IMR-90 (cell line): Measurements from ENCODE around the gene ARHGEF6. TPM values are rescaled to one million over a fixed set of nuclear protein-coding genes. Genes with fewer than 3 reads are reported as not detected.

Source experiments
- ATAC-seq: fragments of 200-7000 bp; cut with Tn5 transposase; 2 replicates; pipeline ENCODE4 v1.9.1; 2020; ENCODE audit warnings: low read depth, mild to moderate bottlenecking, moderate library complexity
- BruUV-seq: library from RNA; stranded (reverse); fragments of 400-500 nt; replicated peaks from 2 replicates; lab custom pipeline; 2021; lab: Mats Ljungman, UMichigan
- CTCF ChIA-PET: fragments of 300-600 bp; formaldehyde crosslinking; extraction: SDS; loops from one replicate; lab custom pipeline; 2021; ENCODE audit warnings: antibody characterized with exemption; lab: Yijun Ruan, JAX
- POLR2A ChIA-PET: fragments of 300-600 bp; sonication (Branson Sonifier 250); formaldehyde crosslinking; loops from one replicate; lab custom pipeline; 2022; ENCODE audit warnings: antibody characterized with exemption; ENCODE audit not compliant: unreplicated experiment; lab: Charles Lee
- DNase-seq: peaks from one replicate; pipeline ENCODE4 v3.0.0; 2013
- H2AFZ ChIP-seq: replicated peaks from 2 replicates; pipeline ENCODE3; 2013; ENCODE audit warnings: low read length, mild to moderate bottlenecking; ENCODE audit not compliant: poor library complexity
- H2AK5ac ChIP-seq: 2 replicates; pipeline ENCODE4 v1.6.1; 2013; ENCODE audit warnings: low read depth, low read length, inconsistent platforms
- H2AK9ac ChIP-seq: replicated peaks from 2 replicates; pipeline ENCODE3; 2013; ENCODE audit warnings: mild to moderate bottlenecking, low read depth, low read length, moderate library complexity; ENCODE audit not compliant: poor library complexity
- H2BK120ac ChIP-seq: 2 replicates; pipeline ENCODE4 v1.6.1; 2013; ENCODE audit warnings: low read depth, low read length, inconsistent platforms
- H2BK15ac ChIP-seq: 3 replicates; pipeline ENCODE4 v1.6.1; 2013; ENCODE audit warnings: low read depth, low read length, inconsistent platforms
- H2BK20ac ChIP-seq: 2 replicates; pipeline ENCODE4 v1.6.1; 2013; ENCODE audit warnings: low read depth, mild to moderate bottlenecking, inconsistent platforms, low read length, moderate library complexity
- H2BK5ac ChIP-seq: 2 replicates; pipeline ENCODE4 v1.6.1; 2013; ENCODE audit warnings: mild to moderate bottlenecking, low read depth, low read length, inconsistent platforms; ENCODE audit not compliant: poor library complexity, severe bottlenecking
- H3K14ac ChIP-seq: replicated peaks from 2 replicates; pipeline ENCODE4 v1.6.1; 2013; ENCODE audit warnings: low read depth, low read length, inconsistent platforms
- H3K18ac ChIP-seq: 2 replicates; pipeline ENCODE4 v1.6.1; 2013; ENCODE audit warnings: low read depth, low read length, control low read depth
- H3K23ac ChIP-seq: 2 replicates; pipeline ENCODE4 v1.6.1; 2013; ENCODE audit warnings: low read depth, low read length, inconsistent platforms
- H3K27ac ChIP-seq: 2 replicates; pipeline ENCODE4 v1.5.1; 2013; ENCODE audit warnings: mild to moderate bottlenecking, control low read depth, low read length; ENCODE audit not compliant: insufficient read depth
- H3K27me3 ChIP-seq: 2 replicates; pipeline ENCODE4 v1.6.1; 2013; ENCODE audit warnings: low read length; ENCODE audit not compliant: control insufficient read depth, insufficient read depth
- H3K36me3 ChIP-seq: 2 replicates; pipeline ENCODE4 v1.6.1; 2013; ENCODE audit warnings: low read length, mixed read lengths; ENCODE audit not compliant: control insufficient read depth, insufficient read depth
- H3K4ac ChIP-seq: 2 replicates; pipeline ENCODE4 v1.6.1; 2013; ENCODE audit warnings: low read depth, low read length, inconsistent platforms
- H3K4me1 ChIP-seq: 2 replicates; pipeline ENCODE4 v1.6.1; 2013; ENCODE audit warnings: low read length, mixed read lengths; ENCODE audit not compliant: control insufficient read depth, insufficient read depth
- H3K4me2 ChIP-seq: 2 replicates; pipeline ENCODE4 v1.6.1; 2013; ENCODE audit warnings: low read depth, mild to moderate bottlenecking, control low read depth, low read length, moderate library complexity
- H3K4me3 ChIP-seq: 2 replicates; pipeline ENCODE4 v1.5.1; 2013; ENCODE audit warnings: low read depth, mild to moderate bottlenecking, control low read depth, low read length, moderate library complexity; ENCODE audit not compliant: insufficient read depth
- H3K56ac ChIP-seq: 2 replicates; pipeline ENCODE4 v1.6.1; 2013; ENCODE audit warnings: low read length, inconsistent platforms; ENCODE audit not compliant: insufficient read depth; ENCODE audit errors: extremely low read depth
- H3K79me1 ChIP-seq, 2 experiments: 2 replicates each; pipeline ENCODE4 v1.6.1; 2013; ENCODE audit warnings: low read length in 2 of 2, inconsistent platforms in 1 of 2, low read depth in 1 of 2
- H3K9ac ChIP-seq: 2 replicates; pipeline ENCODE4 v1.6.1; 2013; ENCODE audit warnings: low read depth, low read length, control low read depth
- H3K9me1 ChIP-seq: 2 replicates; pipeline ENCODE4 v1.6.1; 2013; ENCODE audit warnings: low read length, inconsistent platforms; ENCODE audit not compliant: insufficient read depth
- H3K9me3 ChIP-seq: 2 replicates; pipeline ENCODE4 v1.6.1; 2013; ENCODE audit warnings: low read length; ENCODE audit not compliant: control insufficient read depth, insufficient read depth
- H4K20me1 ChIP-seq: 2 replicates; pipeline ENCODE4 v1.6.1; 2013; ENCODE audit warnings: low read length, inconsistent platforms; ENCODE audit not compliant: insufficient read depth
- H4K5ac ChIP-seq: 2 replicates; pipeline ENCODE4 v1.6.1; 2013; ENCODE audit warnings: mild to moderate bottlenecking, low read depth, low read length, control low read depth
- H4K8ac ChIP-seq, 2 experiments: 2 replicates each; pipeline ENCODE4 v1.6.1; 2013; ENCODE audit warnings: low read depth in 2 of 2, low read length in 2 of 2, control low read depth in 1 of 2, inconsistent platforms in 1 of 2
- H4K91ac ChIP-seq: 2 replicates; pipeline ENCODE4 v1.6.1; 2013; ENCODE audit warnings: low read depth, low read length, inconsistent platforms; ENCODE audit not compliant: insufficient read depth
- BHLHE40 ChIP-seq: fragments of 150-350 bp; IDR thresholded peaks from 2 replicates; pipeline ENCODE4 v1.6.1; 2016; ENCODE audit warnings: mild to moderate bottlenecking, low read depth, low read length
- CEBPB ChIP-seq: IDR thresholded peaks from 2 replicates; pipeline ENCODE4 v1.6.1; 2012; ENCODE audit warnings: low read depth, low read length, improper control_type of control experiment
- CHD1 ChIP-seq: IDR thresholded peaks from 2 replicates; pipeline ENCODE4 v1.6.1; 2012; ENCODE audit warnings: low read depth, low read length, improper control_type of control experiment
- FOS ChIP-seq: fragments of 150-350 bp; IDR thresholded peaks from 2 replicates; pipeline ENCODE4 v1.6.1; 2016; ENCODE audit warnings: low read depth, low read length
- MAFK ChIP-seq: IDR thresholded peaks from 2 replicates; pipeline ENCODE4 v1.6.1; 2012; ENCODE audit warnings: low read depth, low read length, improper control_type of control experiment
- MAZ ChIP-seq: IDR thresholded peaks from 2 replicates; pipeline ENCODE4 v1.6.1; 2012; ENCODE audit warnings: low read depth, mild to moderate bottlenecking, low read length, improper control_type of control experiment, moderate library complexity, borderline replicate concordance
- NFE2L2 ChIP-seq: fragments of 150-350 bp; IDR thresholded peaks from 2 replicates; pipeline ENCODE4 v1.6.1; 2016; ENCODE audit warnings: low read depth, mild to moderate bottlenecking, low read length
- POLR2A ChIP-seq: IDR thresholded peaks from 2 replicates; pipeline ENCODE4 v1.6.1; 2012; ENCODE audit warnings: mild to moderate bottlenecking, low read depth, low read length
- RCOR1 ChIP-seq: IDR thresholded peaks from 2 replicates; pipeline ENCODE4 v1.6.1; 2012; ENCODE audit warnings: mild to moderate bottlenecking, low read length, improper control_type of control experiment; ENCODE audit not compliant: insufficient replicate concordance
- WGBS, 2 experiments: methylation state at CpG; one replicate each; pipeline versions ENCODE4 v1.1.5 to v1.1.7; 2013; ENCODE audit warnings: missing lambda C conversion rate in 2 of 2; ENCODE audit not compliant: insufficient read length in 1 of 2; ENCODE audit errors: extremely low coverage in 2 of 2; 5-methylcytosine and 5-hydroxymethylcytosine counted together
- dilution Hi-C: fragments of 300-500 bp; cut with HindIII; formaldehyde crosslinking; loops from one replicate; pipeline ENCODE4 v1.14.3; 2018; ENCODE audit warnings: low sequenced_read_pairs; ENCODE audit not compliant: unreplicated experiment
- in situ Hi-C: fragments of 300-500 bp; cut with MboI; formaldehyde crosslinking; loops from 3 replicates; pipeline ENCODE4 v1.14.3; 2019; ENCODE audit warnings: low sequenced_read_pairs, inconsistent platforms, mixed read lengths
- intact Hi-C: fragments of 100-400 bp; cut with micrococcal nuclease; formaldehyde crosslinking; loops from 2 replicates; pipeline ENCODE4 v1.10.0; 2022
- polyA plus RNA-seq, 3 experiments: library from polyadenylated mRNA; depleted of rRNA; stranded (reverse); fragments of >200 nt; gene quantifications; 2 replicates each; pipeline ENCODE4 v1.2.3, GENCODE V29; 2012; ENCODE audit warnings: low replicate concordance in 1 of 3
- total RNA-seq: library from RNA; depleted of rRNA; stranded (reverse); fragments of >200 nt; gene quantifications from 2 replicates; pipeline ENCODE4 v1.2.3, GENCODE V29; 2012
- TF ChIP-seq, protein P1 (sequence below): fragments of 150-350 bp; IDR thresholded peaks from 2 replicates; pipeline ENCODE4 v1.6.1; 2016; ENCODE audit warnings: low read depth, mild to moderate bottlenecking, low read length, moderate library complexity, borderline replicate concordance
- TF ChIP-seq, protein P2 (sequence below): fragments of 150-350 bp; IDR thresholded peaks from 2 replicates; pipeline ENCODE4 v1.6.1; 2017; ENCODE audit warnings: mild to moderate bottlenecking, antibody characterized with exemption, low read length, low read depth

Gene ARHGEF6
- total and polyA plus RNA-seq, 2 of the 4 experiments (the other 2 are of a cell fraction) = 2.1 to 2.7 TPM

DNA sequence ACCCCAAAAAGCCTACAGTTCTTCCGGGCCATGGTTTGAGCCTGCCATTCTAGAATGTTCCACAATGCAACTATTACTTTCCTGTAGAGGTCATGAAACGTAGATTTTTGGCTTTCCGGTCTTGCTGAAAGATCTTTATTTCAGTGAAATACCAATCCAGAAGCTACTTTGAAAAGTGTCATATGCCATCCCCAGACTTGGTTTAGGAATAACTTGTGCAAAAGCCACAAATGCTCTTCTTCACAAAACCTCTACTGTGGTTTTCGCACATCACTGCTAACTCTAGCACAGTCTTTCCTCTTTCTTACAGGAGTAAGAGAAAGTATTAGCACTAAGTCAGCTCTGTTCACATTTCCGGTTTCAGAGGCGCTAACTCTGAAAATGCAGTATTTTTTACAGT lies 145.5 kb downstream of the ARHGEF6 start:
- Histone ChIP-seq H3K27me3 (peaks cover 3% of the 10 kb centered on the region; the same call in 1 of the 2 replicates), H2BK120ac (no peak overlapping the region), H4K91ac (no peak overlapping the region), H2BK5ac (no peak overlapping the region), H3K36me3 (no peaks in the 10 kb centered on the region), H3K9ac (no peak overlapping the region), H3K79me1 (no peaks in the 10 kb centered on the region), H2AK9ac (no peak overlapping the region), H3K23ac (no peak overlapping the region), H3K4me3 (no peak overlapping the region), H4K20me1 (no peaks in the 10 kb centered on the region), H3K4ac (no peak overlapping the region), H4K5ac (no peak overlapping the region), H3K14ac (no peak overlapping the region), H3K4me1 (no peaks in the 10 kb centered on the region), H3K56ac (no peak overlapping the region), H2AFZ (no peak overlapping the region), H2BK20ac (no peak overlapping the region), H3K4me2 (no peak overlapping the region), H3K27ac (no peak overlapping the region), H3K9me1 (no peaks in the 10 kb centered on the region), H4K8ac (no peak overlapping the region), H2AK5ac (no peak overlapping the region), H2BK15ac (no peak overlapping the region), H3K9me3 (no peaks in the 10 kb centered on the region), H3K18ac (no peak overlapping the region)
- no TSS peak for BruUV-seq
- DNase-seq = no peak
- TF ChIP-seq, protein P1, sequence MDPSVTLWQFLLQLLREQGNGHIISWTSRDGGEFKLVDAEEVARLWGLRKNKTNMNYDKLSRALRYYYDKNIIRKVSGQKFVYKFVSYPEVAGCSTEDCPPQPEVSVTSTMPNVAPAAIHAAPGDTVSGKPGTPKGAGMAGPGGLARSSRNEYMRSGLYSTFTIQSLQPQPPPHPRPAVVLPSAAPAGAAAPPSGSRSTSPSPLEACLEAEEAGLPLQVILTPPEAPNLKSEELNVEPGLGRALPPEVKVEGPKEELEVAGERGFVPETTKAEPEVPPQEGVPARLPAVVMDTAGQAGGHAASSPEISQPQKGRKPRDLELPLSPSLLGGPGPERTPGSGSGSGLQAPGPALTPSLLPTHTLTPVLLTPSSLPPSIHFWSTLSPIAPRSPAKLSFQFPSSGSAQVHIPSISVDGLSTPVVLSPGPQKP = no peak
- TF ChIP-seq CEBPB = no peak
- no peak for TF ChIP-seq BHLHE40
- no peak for TF ChIP-seq CHD1
- no peak for TF ChIP-seq MAZ
- no peak for TF ChIP-seq FOS
- TF ChIP-seq POLR2A = no peak
- TF ChIP-seq, protein P2, sequence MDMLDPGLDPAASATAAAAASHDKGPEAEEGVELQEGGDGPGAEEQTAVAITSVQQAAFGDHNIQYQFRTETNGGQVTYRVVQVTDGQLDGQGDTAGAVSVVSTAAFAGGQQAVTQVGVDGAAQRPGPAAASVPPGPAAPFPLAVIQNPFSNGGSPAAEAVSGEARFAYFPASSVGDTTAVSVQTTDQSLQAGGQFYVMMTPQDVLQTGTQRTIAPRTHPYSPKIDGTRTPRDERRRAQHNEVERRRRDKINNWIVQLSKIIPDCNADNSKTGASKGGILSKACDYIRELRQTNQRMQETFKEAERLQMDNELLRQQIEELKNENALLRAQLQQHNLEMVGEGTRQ = no peak
- no peak for TF ChIP-seq RCOR1
- TF ChIP-seq MAFK = no peak
- no peak for TF ChIP-seq NFE2L2
- ATAC-seq = no peak
- WGBS, 2 experiments = no CpG with 5 or more reads among the region's 6 CpGs
- in situ Hi-C loops (no loop called here), intact Hi-C loops (no loop called here), dilution Hi-C loops (no loop called here)
- POLR2A ChIA-PET = no interaction called here
- CTCF ChIA-PET = no interaction called here
